GM12891 (cell line): ENCODE results near the gene UVSSA.
A peak's percentile ranks its signal among the peaks of the same experiment; 100 is the strongest.

Source experiments
- DNase-seq: peaks from one replicate; pipeline ENCODE4 v3.0.0; 2011; ENCODE audit warnings: low spot score; ENCODE audit not compliant: insufficient read length
- FAIRE-seq: peaks from 2 replicates; lab custom pipeline; 2011; peaks lifted over from hg19 to GRCh38; lab: Jason Lieb, UNC
- PAX5 ChIP-seq: IDR thresholded peaks from 2 replicates; pipeline ENCODE4 v1.6.1; 2011; ENCODE audit warnings: low read length, moderate library complexity, mild to moderate bottlenecking; ENCODE audit not compliant: insufficient read depth, severe bottlenecking
- POLR2A ChIP-seq: IDR thresholded peaks from 2 replicates; pipeline ENCODE4 v1.6.1; 2011; ENCODE audit warnings: low read depth, low read length, control low read depth
- POLR2AphosphoS5 ChIP-seq: IDR thresholded peaks from 2 replicates; pipeline ENCODE4 v1.6.1; 2011; ENCODE audit warnings: low read depth, low read length, control low read depth
- POU2F2 ChIP-seq: IDR thresholded peaks from 2 replicates; pipeline ENCODE4 v1.6.1; 2011; ENCODE audit warnings: low read depth, mild to moderate bottlenecking, control low read depth, low read length, moderate library complexity
- SPI1 ChIP-seq: IDR thresholded peaks from 2 replicates; pipeline ENCODE4 v1.6.1; 2011; ENCODE audit warnings: low read depth, low read length, control low read depth
- TAF1 ChIP-seq: IDR thresholded peaks from 2 replicates; pipeline ENCODE4 v1.6.1; 2011; ENCODE audit warnings: low read depth, low read length, control low read depth

Gene UVSSA

GRCh38 chr4:1398681-1399507 is 51.9 kb downstream of the UVSSA start:
- DNase-seq (no peak), FAIRE-seq (no peak)
- TF ChIP-seq PAX5 (no peak), POU2F2 (no peak), TAF1 (no peak)

DNA sequence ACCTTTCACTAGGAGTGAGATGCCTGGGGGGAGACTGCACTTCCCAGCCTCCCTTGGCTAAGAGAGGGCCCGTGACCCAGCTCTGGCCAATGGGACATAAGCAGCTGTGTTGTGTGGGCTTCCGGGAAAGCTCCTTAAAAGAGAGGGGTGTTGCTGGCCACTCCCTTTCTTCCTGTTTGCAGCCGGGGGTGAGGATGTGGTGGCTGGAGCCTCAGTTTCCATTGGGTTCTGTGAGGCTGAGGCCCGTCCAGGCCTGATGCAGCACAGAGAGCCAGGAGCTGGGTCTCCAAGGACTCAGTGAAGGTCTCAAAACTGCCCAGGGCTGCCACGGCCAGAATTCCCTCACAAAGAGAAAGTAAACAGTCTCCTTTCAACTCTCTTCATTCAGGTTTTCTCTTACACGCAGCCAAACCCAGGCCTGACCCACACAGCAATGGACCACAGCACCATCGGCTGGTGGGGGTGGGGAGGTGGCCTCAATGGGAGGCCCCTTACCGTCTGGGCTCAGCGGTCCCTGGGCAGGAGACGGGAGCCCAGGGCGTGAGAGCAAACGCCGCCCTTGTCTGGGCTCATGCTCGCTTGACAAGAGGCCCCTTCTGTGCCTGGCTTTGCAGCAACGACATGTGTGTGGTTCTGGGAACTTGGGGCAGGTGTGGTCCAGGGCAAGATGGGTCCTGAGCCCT is 52.6 kb downstream of the UVSSA start:
- FAIRE-seq: no peak
- peak; percentile 16 for DNase-seq
- no peak for TF ChIP-seq POLR2A

- FAIRE-seq (no peak), DNase-seq (peak; percentile 19)
- TF ChIP-seq POLR2AphosphoS5 (no peak), PAX5 (no peak), TAF1 (no peak)
Observed at GRCh38 chr4:1400191-1400805, 53.3 kb downstream of the UVSSA start.

DNA sequence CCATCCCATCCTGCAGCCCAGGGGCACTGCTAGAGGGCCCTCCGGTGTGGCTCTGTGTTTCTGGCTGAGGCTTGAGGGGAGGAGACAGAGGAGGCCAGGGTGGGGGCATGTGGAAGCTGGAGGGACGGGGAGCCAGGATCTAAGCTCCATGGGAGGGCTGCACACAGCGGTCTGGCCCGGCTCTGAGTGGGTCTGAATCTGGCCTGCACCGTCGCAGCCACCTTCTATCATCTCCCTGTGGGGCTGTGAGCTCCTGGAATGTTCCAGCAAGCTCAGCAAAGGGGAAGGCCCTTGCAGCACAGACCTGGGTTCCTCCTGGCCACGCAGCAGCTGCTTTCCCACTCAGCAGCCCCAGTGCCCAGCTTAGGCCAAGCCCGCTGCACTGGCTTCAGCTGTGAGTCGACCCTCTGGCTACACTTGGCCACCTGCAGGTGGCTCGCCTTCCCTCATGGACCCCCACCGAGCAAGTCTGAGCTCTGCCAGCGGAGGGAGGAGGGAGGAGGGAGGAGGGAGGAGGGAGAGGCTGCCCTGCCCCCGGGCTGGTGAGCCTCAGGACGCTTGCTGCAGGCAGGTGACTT is 53.9 kb downstream of the UVSSA start:
- DNase-seq (peak; percentile 16), FAIRE-seq (no peak)
- no peak for TF ChIP-seq POU2F2
- TF ChIP-seq PAX5: no peak
- TF ChIP-seq SPI1: no peak
- TF ChIP-seq POLR2A: no peak
- no peak for TF ChIP-seq POLR2AphosphoS5
- no peak for TF ChIP-seq TAF1

GRCh38 chr4:1401409-1402020 is 54.5 kb downstream of the UVSSA start:
- FAIRE-seq (no peak), DNase-seq (peak; percentile 24)
- TF ChIP-seq POU2F2 (no peak), SPI1 (no peak), POLR2AphosphoS5 (no peak)

DNA sequence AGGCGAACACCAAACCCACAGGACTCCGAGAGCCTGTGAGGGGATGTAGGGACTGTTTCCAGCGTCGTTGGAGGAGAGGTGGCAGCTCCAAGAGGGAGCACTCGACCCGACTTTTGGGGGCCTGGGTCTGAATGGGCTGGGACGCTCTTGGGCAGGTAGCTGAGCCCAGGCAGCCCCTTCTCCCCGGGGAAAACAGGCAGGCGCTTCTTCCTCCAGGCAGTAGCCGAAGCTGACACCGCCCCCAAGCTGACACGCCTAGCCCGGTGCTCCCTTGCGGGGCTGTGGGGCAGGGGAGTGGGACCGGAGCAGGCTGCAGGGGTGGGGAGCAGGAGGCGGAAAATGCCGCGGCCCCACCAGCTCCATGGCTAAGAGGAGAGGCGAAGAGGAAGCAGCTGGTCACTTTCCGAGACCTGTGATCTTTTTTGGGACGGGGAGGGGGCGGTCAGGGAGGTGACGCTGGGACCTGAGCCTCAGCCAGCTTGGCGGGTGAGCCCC is 55.1 kb downstream of the UVSSA start:
- FAIRE-seq (no peak), DNase-seq (peak; percentile 20)
- TF ChIP-seq PAX5 (no peak), POU2F2 (no peak), SPI1 (no peak), TAF1 (no peak), POLR2A (no peak), POLR2AphosphoS5 (no peak)

- DNase-seq (peak; percentile 18), FAIRE-seq (no peak)
- TF ChIP-seq SPI1 (no peak), POLR2A (no peak), POLR2AphosphoS5 (no peak), PAX5 (no peak), TAF1 (no peak), POU2F2 (no peak)
Observed at GRCh38 chr4:1402516-1403091, 55.6 kb downstream of the UVSSA start.

GRCh38 chr4:1403177-1403583 is 56.2 kb downstream of the UVSSA start:
- TF ChIP-seq SPI1 (no peak), POU2F2 (no peak), POLR2AphosphoS5 (no peak), PAX5 (no peak), TAF1 (no peak), POLR2A (no peak)
- FAIRE-seq: no peak
- DNase-seq: no peak

- DNase-seq (no peak), FAIRE-seq (no peak)
- no peak for TF ChIP-seq PAX5
- no peak for TF ChIP-seq POLR2A
- no peak for TF ChIP-seq TAF1
- TF ChIP-seq POU2F2: no peak
- no peak for TF ChIP-seq POLR2AphosphoS5
- TF ChIP-seq SPI1: no peak
Observed at GRCh38 chr4:1403591-1404572, 56.9 kb downstream of the UVSSA start.
